Vagina (tissue), 2 donors: Measurements from ENCODE around the gene KCTD13. TPM values are rescaled to one million over a fixed set of nuclear protein-coding genes. Genes with fewer than 3 reads are reported as not detected.

Experiments used
- DNase-seq, 2 donors: peaks; one replicate each; pipeline ENCODE4 v3.0.0-alpha.2; 2017; ENCODE audit errors: extremely low spot score in 2 of 2
- H3K27ac ChIP-seq: fragments of 200-600 bp; sonication (generic); one replicate; pipeline ENCODE4 v1.5.1; 2019
- H3K27me3 ChIP-seq: fragments of 200-600 bp; sonication (generic); one replicate; pipeline ENCODE4 v1.5.1; 2019
- H3K36me3 ChIP-seq, 2 donors: fragments of 200-600 bp; sonication (generic); one replicate each; pipeline ENCODE4 v1.5.1; 2017 to 2019
- H3K4me1 ChIP-seq: fragments of 200-600 bp; sonication (generic); one replicate; pipeline ENCODE4 v1.5.1; 2019
- H3K4me3 ChIP-seq, 2 donors: fragments of 200-600 bp; sonication (generic); 1 replicate in 1 of 2; 2 replicates in 1 of 2; pipeline ENCODE4 v1.5.1; 2016 to 2019
- H3K9me3 ChIP-seq: fragments of 200-600 bp; sonication (generic); one replicate; pipeline ENCODE4 v1.5.1; 2019
- POLR2A ChIP-seq, 2 donors: fragments of 450-650 bp; IDR thresholded peaks; one replicate each; pipeline ENCODE4 v1.6.1; 2017; ENCODE audit warnings: antibody characterized with exemption in 2 of 2, mild to moderate bottlenecking in 2 of 2, moderate library complexity in 2 of 2
- POLR2AphosphoS5 ChIP-seq, 2 donors: sonication (generic); formaldehyde crosslinking; IDR thresholded peaks; one replicate each; pipeline ENCODE4 v1.9.0; 2017; ENCODE audit warnings: antibody characterized with exemption in 2 of 2, mild to moderate bottlenecking in 2 of 2, low read depth in 1 of 2; ENCODE audit not compliant: insufficient read depth in 1 of 2
- intact Hi-C: fragments of 100-400 bp; cut with DNase I; formaldehyde crosslinking; loops from one replicate; pipeline ENCODE4 v1.15.1; 2023
- total RNA-seq: library from RNA; depleted of rRNA; stranded (reverse); fragments of >200 nt; gene quantifications from one replicate; pipeline ENCODE4 v1.2.3, GENCODE V29; 2016
- TF ChIP-seq, protein P1 (sequence below), 3 experiments: fragments of 450-650 bp in 2 of 3; fragments of 200-600 bp in 1 of 3; sonication (generic) in 1 of 3; IDR thresholded peaks; one replicate each; pipeline ENCODE4 v1.5.1; 2017 to 2019; ENCODE audit warnings: antibody characterized with exemption in 3 of 3, mild to moderate bottlenecking in 2 of 3, moderate library complexity in 2 of 3

Gene KCTD13
- total RNA-seq, 1 donor from 2014 or later = 20.4 TPM

DNA sequence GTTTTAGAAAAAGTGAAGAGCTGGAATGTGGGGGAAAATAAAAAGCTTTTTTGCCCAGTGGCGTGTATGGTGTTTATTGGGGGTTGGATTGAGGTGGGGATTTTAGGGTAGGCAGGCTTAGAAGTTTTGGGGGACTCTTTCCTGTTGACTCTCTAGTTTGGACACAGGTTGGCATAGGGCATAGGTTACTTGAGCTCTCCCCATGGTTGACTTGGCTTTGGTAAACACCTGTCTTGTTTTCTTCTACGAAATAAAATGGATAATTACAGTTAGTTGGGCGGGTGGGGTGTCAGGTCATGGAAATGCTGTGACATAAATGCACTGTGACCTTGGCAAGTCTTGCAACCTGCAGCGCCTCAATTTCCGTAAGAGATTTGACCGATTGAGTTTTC, 47.0 kb upstream of the KCTD13 start:
- no peak for DNase-seq
- TF ChIP-seq, protein P1, sequence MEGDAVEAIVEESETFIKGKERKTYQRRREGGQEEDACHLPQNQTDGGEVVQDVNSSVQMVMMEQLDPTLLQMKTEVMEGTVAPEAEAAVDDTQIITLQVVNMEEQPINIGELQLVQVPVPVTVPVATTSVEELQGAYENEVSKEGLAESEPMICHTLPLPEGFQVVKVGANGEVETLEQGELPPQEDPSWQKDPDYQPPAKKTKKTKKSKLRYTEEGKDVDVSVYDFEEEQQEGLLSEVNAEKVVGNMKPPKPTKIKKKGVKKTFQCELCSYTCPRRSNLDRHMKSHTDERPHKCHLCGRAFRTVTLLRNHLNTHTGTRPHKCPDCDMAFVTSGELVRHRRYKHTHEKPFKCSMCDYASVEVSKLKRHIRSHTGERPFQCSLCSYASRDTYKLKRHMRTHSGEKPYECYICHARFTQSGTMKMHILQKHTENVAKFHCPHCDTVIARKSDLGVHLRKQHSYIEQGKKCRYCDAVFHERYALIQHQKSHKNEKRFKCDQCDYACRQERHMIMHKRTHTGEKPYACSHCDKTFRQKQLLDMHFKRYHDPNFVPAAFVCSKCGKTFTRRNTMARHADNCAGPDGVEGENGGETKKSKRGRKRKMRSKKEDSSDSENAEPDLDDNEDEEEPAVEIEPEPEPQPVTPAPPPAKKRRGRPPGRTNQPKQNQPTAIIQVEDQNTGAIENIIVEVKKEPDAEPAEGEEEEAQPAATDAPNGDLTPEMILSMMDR (IDR thresholded peaks at IDR 0.05) = no peak
- TF ChIP-seq POLR2A (IDR thresholded peaks at IDR 0.05) (no peak), POLR2AphosphoS5 (IDR thresholded peaks at IDR 0.05; ENCODE audit: insufficient read depth in 1 of 2, low read depth in 1 of 2) (no peak)
- peaks cover 0 to 23% of the 10 kb centered on the region in 2 donors for H3K36me3 ChIP-seq
- H3K27ac ChIP-seq = peak overlapping the region; percentile 80
- no peaks in the 10 kb centered on the region for H3K27me3 ChIP-seq
- peak overlapping the region; percentile 58 to 80 for H3K4me3 ChIP-seq
- intact Hi-C loops = no loop called here
- H3K9me3 ChIP-seq = no peaks in the 10 kb centered on the region
- peaks cover 38% of the 10 kb centered on the region for H3K4me1 ChIP-seq

DNA sequence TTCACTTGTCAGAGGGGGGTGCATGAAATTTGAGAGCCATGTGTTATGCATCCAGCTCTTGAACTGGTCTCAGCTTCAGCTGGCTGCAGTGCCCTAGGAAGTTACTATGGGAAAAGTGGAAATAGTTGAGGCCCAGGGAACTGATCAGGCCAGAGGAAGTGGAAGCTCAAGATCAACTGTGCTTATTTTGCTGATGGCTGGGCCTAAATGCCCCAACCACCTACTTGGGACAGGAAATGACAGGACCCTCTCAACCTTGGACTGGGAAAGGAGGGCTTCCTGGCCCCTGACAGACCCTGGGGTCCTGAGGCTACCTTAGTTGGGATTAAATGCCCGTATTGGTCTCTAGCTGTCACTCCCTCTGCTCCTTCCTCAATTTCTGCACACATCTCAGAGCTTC, 46.5 kb upstream of the KCTD13 start:
- peaks cover 0 to 20% of the 10 kb centered on the region in 2 donors for H3K36me3 ChIP-seq
- H3K9me3 ChIP-seq = no peaks in the 10 kb centered on the region
- DNase-seq = no peak
- H3K4me1 ChIP-seq = peaks cover 33% of the 10 kb centered on the region
- no peak overlapping the region for H3K4me3 ChIP-seq
- no peak overlapping the region for H3K27ac ChIP-seq
- no peaks in the 10 kb centered on the region for H3K27me3 ChIP-seq
- TF ChIP-seq, protein P1 (IDR thresholded peaks at IDR 0.05) = no peak
- TF ChIP-seq POLR2AphosphoS5 (IDR thresholded peaks at IDR 0.05; ENCODE audit: insufficient read depth in 1 of 2, low read depth in 1 of 2) (no peak), POLR2A (IDR thresholded peaks at IDR 0.05) (no peak)
- intact Hi-C loops = no loop called here

DNA sequence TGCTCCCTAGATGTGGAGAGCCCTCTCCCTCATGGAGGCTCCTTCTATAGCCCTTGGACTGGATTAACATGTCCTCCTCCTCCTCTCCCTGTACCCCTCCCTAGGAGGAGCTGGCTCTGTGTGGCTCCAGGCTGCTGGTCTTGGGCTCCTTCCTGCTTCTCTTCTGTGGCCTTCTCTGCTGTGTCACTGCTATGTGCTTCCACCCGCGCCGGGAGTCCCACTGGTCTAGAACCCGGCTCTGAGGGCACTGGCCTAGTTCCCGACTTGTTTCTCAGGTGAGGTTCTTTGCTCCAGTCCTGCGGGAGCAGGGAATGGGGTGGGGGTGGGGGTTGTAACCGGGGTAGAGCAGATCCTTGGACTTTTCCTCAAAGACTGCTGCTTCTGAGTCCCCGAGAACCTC, 45.3 kb upstream of the KCTD13 start:
- no peaks in the 10 kb centered on the region for H3K9me3 ChIP-seq
- peaks cover 21% of the 10 kb centered on the region for H3K4me1 ChIP-seq
- H3K27ac ChIP-seq = no peak overlapping the region
- TF ChIP-seq, protein P1 (IDR thresholded peaks at IDR 0.05) = no peak
- no peak for TF ChIP-seq POLR2AphosphoS5 (IDR thresholded peaks at IDR 0.05; ENCODE audit: insufficient read depth in 1 of 2, low read depth in 1 of 2)
- no peak for TF ChIP-seq POLR2A (IDR thresholded peaks at IDR 0.05)
- H3K27me3 ChIP-seq = no peaks in the 10 kb centered on the region
- peaks cover 0 to 20% of the 10 kb centered on the region in 2 donors for H3K36me3 ChIP-seq
- intact Hi-C loops = no loop called here
- H3K4me3 ChIP-seq = no peak overlapping the region
- no peak for DNase-seq

DNA sequence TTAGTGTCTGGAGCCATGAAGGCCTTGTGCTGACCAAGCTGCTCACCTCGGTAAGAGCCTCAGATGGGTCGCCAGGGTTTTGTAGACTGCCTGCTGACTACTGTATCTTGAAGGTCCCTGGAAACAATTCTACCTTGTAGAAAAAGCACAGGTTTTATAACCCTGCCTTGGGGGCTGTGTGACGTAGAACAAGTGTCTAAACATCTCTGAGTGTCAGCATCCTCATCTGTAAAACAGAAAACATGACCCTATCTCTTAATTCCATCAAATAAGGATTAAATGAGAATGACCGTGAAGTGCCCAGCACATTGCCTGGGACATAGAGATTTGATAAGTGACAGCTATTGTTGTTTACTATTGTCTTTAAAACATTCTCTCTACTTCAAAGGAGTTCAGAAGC, 42.2 kb upstream of the KCTD13 start:
- TF ChIP-seq, protein P1 (IDR thresholded peaks at IDR 0.05) = no peak
- TF ChIP-seq POLR2AphosphoS5 (IDR thresholded peaks at IDR 0.05; ENCODE audit: insufficient read depth in 1 of 2, low read depth in 1 of 2) (no peak), POLR2A (IDR thresholded peaks at IDR 0.05) (no peak)
- Histone ChIP-seq H3K4me3 (no peak overlapping the region), H3K27me3 (no peaks in the 10 kb centered on the region), H3K27ac (no peak overlapping the region), H3K4me1 (peaks cover 1% of the 10 kb centered on the region), H3K36me3 (peaks cover 0 to 20% of the 10 kb centered on the region in 2 donors), H3K9me3 (no peaks in the 10 kb centered on the region)
- intact Hi-C loops = no loop called here
- DNase-seq = no peak

DNA sequence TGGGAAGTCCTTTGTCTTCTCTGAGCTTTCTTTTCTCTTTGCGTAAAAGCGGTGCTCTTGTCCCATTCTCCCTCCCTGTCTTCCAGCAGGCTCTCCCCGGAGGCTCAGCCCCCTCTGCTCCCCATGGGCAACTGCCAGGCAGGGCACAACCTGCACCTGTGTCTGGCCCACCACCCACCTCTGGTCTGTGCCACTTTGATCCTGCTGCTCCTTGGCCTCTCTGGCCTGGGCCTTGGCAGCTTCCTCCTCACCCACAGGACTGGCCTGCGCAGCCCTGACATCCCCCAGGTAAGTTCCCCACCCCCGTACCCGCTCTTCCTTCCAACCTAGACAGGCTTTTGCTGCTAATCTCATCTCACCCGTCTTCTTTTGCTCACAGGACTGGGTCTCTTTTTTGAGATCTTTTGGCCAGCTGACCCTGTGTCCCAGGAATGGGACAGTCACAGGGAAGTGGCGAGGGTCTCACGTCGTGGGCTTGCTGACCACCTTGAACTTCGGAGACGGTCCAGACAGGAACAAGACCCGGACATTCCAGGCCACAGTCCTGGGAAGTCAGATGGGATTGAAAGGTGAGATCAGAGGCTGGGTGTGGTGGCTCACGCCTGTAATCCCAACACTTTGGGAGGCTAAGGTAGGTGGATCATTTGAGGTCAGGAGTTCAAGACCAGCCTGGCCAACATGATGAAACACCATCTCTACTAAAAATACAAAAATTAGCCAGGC, 37.2 kb upstream of the KCTD13 start:
- Histone ChIP-seq H3K27me3 (no peaks in the 10 kb centered on the region), H3K36me3 (peaks cover 0 to 4% of the 10 kb centered on the region in 2 donors), H3K4me3 (peak overlapping the region; percentile 68 to 81), H3K27ac (peak overlapping the region; percentile 94), H3K4me1 (peaks cover 16% of the 10 kb centered on the region), H3K9me3 (no peaks in the 10 kb centered on the region)
- TF ChIP-seq, protein P1 (IDR thresholded peaks at IDR 0.05) = no peak
- TF ChIP-seq POLR2A (IDR thresholded peaks at IDR 0.05) (no peak), POLR2AphosphoS5 (IDR thresholded peaks at IDR 0.05; ENCODE audit: insufficient read depth in 1 of 2, low read depth in 1 of 2) (no peak)
- intact Hi-C loops = no loop called here
- no peak for DNase-seq
